Heart left ventricle (tissue), 13 donors: ENCODE data around the gene KIF5A.

Experiments used
- CTCF ChIP-seq, 12 donors: fragments of 200-600 bp; sonication (generic) in 4 of 12; IDR thresholded peaks; one replicate each; pipeline versions ENCODE4 v1.5.0 to v1.8.0; 2018 to 2022; ENCODE audit warnings: antibody characterized with exemption in 12 of 12, mild to moderate bottlenecking in 5 of 12
- POLR2A ChIP-seq, 2 donors: fragments of 450-650 bp; IDR thresholded peaks; one replicate each; pipeline ENCODE4 v1.6.1; 2017; ENCODE audit warnings: antibody characterized with exemption in 2 of 2, mild to moderate bottlenecking in 2 of 2, moderate library complexity in 2 of 2
- donor health status: ischemic (EF 13 %, LVEDD 7.1; RV severe dilation, severe dysfunction).
- donor health status: DM: no; HTN: yes; CAD: no.
- donor health status: DM: no; HTN: no; CAD: no.
- donor health status: ischemic (EF 25% LVEDD 6.9; RV normal size, moderate dysfunction).
- donor health status: ischemic (EF 25% LVEDD 5.7; RV mildly dilated, moderate dysfunction).
- donor health status: ischemic (EF 35%, LVEDD 5.7; RV mildly dilated, moderate dysfunction).
- donor health status: nonischemic (EF 11% LVEDD 7.7; RV severe dilation, severe dysfunction).
- donor health status: DM: yes; HTN: yes; CAD: no.
- donor health status: PGD.
- donor health status: ischemic (EF 29% LVEDD 5.4; RV normal size, mild dysfunction).
- donor health status: nonischemic (EF 23%, LVEDD 6.1; RV moderate dilation, normal function).

- no peak for TF ChIP-seq POLR2A (IDR thresholded peaks at IDR 0.05)
- TF ChIP-seq CTCF (IDR thresholded peaks at IDR 0.05) = no peak
Measured at GRCh38 chr12:57615637-57616036, 65.8 kb downstream of the KIF5A start.
